GM23338 (cell line): ENCODE results near the gene PKD2.

ENCODE experiments used
- EZH2 ChIP-seq: fragments of 200-600 bp; sonication (generic); IDR thresholded peaks from one replicate; pipeline ENCODE4 v1.8.0; 2017; ENCODE audit warnings: antibody characterized with exemption, mild to moderate bottlenecking, low read depth; ENCODE audit not compliant: unreplicated experiment
- STAT1 ChIP-seq: IDR thresholded peaks from one replicate; pipeline ENCODE4 v1.6.1; 2016; ENCODE audit warnings: antibody characterized with exemption; ENCODE audit not compliant: unreplicated experiment

DNA sequence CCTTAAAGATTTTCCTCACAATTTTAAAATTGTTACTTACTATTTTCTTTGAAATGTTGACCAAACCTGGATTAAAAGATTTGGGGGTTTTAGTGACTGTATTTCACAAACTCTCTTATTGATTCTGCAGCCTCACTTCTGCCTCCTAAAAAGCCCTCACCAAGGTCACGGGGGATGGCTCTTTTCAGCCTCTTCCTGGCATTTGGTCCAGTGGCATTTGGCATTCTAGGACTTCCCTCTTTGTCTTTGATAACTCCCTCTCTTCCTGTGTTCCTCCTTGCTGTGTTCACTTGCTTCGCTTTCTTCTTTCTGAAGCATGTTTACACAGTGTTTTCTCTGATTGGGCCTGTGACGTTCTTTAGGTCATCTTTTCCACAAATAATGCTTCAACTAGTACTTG lies 21.5 kb downstream of the PKD2 start:
- TF ChIP-seq EZH2 (no peak), STAT1 (no peak)
